ENCODE measurements around the gene OR10H5. TPM values are rescaled to one million over a fixed set of nuclear protein-coding genes. Genes with fewer than 3 reads are reported as not detected.
"Not testable (repeated sequence)": the region's sequence is repeated elsewhere in the genome, so short reads cannot be mapped to it uniquely, and the experiment has no call there.

Gene OR10H5
- total RNA-seq, 1 experiment from 2014 or later: not detected

GRCh38 chr19:15843894-15844222, 56.4 kb downstream of the OR10H5 start:
- not testable (repeated sequence) for DNase-seq (ENCODE audit: low read depth)

DNA sequence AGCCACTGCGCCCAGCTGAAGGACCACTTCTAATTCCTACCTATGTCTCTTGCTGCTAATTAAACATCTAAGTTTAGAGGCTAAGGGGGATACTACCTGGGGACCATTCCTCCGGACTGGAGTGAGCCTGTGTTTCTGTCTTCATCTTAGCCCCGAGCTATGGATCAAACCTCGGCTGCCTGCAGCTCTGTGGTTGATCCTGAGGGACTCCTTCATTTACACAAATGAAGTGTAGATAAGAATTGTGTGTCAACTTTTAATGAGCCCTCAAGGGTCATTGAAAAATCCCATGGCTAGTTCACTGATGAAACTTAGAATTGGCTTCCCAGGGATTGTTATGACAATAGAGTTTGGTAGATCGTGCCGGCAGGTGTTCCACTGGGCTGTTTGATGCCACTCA, 59.5 kb downstream of the OR10H5 start:
- no peak for DNase-seq (ENCODE audit: low read depth)

- no peak for DNase-seq (ENCODE audit: low read depth)
Measured at GRCh38 chr19:15850385-15850784, 62.9 kb downstream of the OR10H5 start.

Other genes with a start within 250 kb of the OR10H5 start
- not detected in 2 replicates for gene CYP4F8, start 172.4 kb upstream of the OR10H5 start, total RNA-seq (2014; rRNA removed)
- not detected in 2 replicates for gene CYP4F3, start 146.8 kb upstream of the OR10H5 start, total RNA-seq (2014; rRNA removed)
- gene CYP4F12, start 114.6 kb upstream of the OR10H5 start, total RNA-seq (2014; rRNA removed): not detected in 2 replicates
- gene OR10H2, start 59.6 kb upstream of the OR10H5 start, total RNA-seq (2014; rRNA removed): not detected in 2 replicates
- not detected in 2 replicates for gene OR10H3, start 49.7 kb upstream of the OR10H5 start, total RNA-seq (2014; rRNA removed)
- gene OR10H1, start 28.0 kb downstream of the OR10H5 start, total RNA-seq (2014; rRNA removed): not detected in 2 replicates
- not detected in 2 replicates for gene CYP4F2, start 110.4 kb downstream of the OR10H5 start, total RNA-seq (2014; rRNA removed)
- gene CYP4F11, start 146.9 kb downstream of the OR10H5 start, total RNA-seq (2014; rRNA removed): 0.06 and 0.26 TPM in 2 replicates
- not detected in 2 replicates for gene OR10H4, start 161.3 kb downstream of the OR10H5 start, total RNA-seq (2014; rRNA removed)